ENCODE data around the gene PTPRD. TPM values are rescaled to one million over a fixed set of nuclear protein-coding genes. Genes with fewer than 3 reads are reported as not detected.

PTPRD gene
- total RNA-seq (ENCODE audit: low replicate concordance) = 118 and 136 TPM in 2 replicates

DNA sequence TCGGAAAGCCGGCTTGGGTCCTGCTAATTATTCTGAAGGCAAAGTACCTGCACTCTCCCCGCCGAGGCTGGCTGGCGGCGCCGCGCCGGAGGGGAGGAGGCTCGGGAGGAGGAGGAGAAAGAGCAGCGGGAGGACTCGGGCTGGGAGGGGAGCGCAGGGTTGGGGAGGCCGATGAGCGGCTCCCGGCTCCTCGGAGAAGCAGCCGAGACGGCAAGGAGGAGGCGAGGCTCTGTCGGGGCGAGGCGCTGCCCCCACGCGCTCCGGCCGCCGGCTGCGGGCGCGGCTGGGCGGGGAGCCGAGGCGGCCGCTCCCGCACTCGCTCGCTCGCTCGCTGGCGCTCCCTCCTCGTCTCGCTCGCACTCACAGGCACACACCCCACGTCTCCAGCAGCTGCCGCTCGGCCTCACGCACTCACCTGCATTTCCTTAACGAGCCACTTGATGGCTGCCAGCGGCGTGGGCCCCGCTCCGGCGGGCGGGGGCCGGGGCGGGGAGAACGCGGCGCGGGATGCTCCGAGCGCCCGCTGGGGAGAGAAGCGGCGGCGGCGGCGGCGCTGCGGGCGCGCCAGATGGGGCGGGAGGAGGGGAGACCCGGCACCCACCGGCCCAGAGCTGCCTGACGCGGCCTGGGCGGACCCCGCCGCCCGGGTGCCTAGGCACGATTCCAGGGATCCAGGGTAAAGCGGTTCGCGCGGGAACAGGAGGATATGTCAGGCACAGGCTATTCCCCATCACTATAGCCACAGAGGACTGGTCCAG lies at the start of gene PTPRD:
Gene PTPRD (minus strand): TSS at position 362 of the 758 bp plus-strand sequence.
- Histone ChIP-seq H3K4me1 (peaks cover 8% of the 10 kb centered on the region), H3K9me3 (ENCODE audit: low read depth) (no peaks in the 10 kb centered on the region), H3K4me3 (peak within 1 kb of the TSS; percentile 91), H3F3A (ENCODE audit: low read depth) (peaks cover 22% of the 10 kb centered on the region), H3K36me3 (no peaks in the 10 kb centered on the region), H3K9ac (peak within 1 kb of the TSS; percentile 14), H3K4me2 (peak within 1 kb of the TSS; percentile 98), H4K20me1 (ENCODE audit: low read depth) (no peaks in the 10 kb centered on the region), H3K27ac (no peak within 1 kb of the TSS), H3K79me2 (ENCODE audit: low read depth) (no peaks in the 10 kb centered on the region), H3K27me3 (peaks cover 75% of the 10 kb centered on the region), H2AFZ (replicated peaks) (peak within 1 kb of the TSS; percentile 99)
- Mint-ChIP-seq H3K36me3 (no peaks in the 10 kb centered on the region), H3K4me3 (peak within 1 kb of the TSS; percentile 93), H3K4me1 (peaks cover 16% of the 10 kb centered on the region), H3K27ac (peak within 1 kb of the TSS; percentile 23), H3K9me3 (no peaks in the 10 kb centered on the region), H3K27me3 (ENCODE audit: insufficient read depth, low read depth) (peaks cover 18% of the 10 kb centered on the region)
- TF ChIP-seq, protein P1, sequence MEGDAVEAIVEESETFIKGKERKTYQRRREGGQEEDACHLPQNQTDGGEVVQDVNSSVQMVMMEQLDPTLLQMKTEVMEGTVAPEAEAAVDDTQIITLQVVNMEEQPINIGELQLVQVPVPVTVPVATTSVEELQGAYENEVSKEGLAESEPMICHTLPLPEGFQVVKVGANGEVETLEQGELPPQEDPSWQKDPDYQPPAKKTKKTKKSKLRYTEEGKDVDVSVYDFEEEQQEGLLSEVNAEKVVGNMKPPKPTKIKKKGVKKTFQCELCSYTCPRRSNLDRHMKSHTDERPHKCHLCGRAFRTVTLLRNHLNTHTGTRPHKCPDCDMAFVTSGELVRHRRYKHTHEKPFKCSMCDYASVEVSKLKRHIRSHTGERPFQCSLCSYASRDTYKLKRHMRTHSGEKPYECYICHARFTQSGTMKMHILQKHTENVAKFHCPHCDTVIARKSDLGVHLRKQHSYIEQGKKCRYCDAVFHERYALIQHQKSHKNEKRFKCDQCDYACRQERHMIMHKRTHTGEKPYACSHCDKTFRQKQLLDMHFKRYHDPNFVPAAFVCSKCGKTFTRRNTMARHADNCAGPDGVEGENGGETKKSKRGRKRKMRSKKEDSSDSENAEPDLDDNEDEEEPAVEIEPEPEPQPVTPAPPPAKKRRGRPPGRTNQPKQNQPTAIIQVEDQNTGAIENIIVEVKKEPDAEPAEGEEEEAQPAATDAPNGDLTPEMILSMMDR (IDR thresholded peaks at IDR 0.05) = peak; percentile 51
- TF ChIP-seq EZH2 (IDR thresholded peaks at IDR 0.05) (peak; percentile 75), EZH2phosphoT487 (IDR thresholded peaks at IDR 0.05) (no peak)
- DNase-seq (ENCODE audit: low spot score) = peak; percentile 89

DNA sequence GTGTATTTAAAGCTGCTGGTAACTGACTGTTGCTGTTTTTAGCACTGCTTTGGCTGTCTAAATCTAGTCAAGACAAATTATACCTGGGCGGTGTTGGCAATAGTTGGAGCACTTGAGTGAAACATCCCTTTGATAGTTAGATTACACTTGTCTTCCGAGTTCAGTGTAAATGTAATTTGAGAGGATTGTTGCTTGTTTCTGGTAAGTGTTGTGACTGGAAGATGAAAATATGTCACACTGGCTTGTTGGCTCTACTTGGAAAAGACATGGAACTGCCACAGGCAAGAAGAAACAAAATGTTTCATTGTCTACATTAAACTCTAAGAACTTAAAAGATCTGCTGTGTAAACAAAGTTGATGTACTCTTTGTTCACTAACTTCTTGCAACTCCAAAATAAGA lies 49.2 kb upstream of the PTPRD start:
- no peaks in the 10 kb centered on the region for H3K4me1 ChIP-seq
- no peak overlapping the region for H3K27ac Mint-ChIP-seq
- H3K36me3 ChIP-seq = no peaks in the 10 kb centered on the region
- no peak overlapping the region for H3K4me3 ChIP-seq
- H3K27me3 ChIP-seq = no peaks in the 10 kb centered on the region
- no peaks in the 10 kb centered on the region for H4K20me1 ChIP-seq (ENCODE audit: low read depth)
- H3K4me3 Mint-ChIP-seq = no peak overlapping the region
- H3K27me3 Mint-ChIP-seq (ENCODE audit: insufficient read depth, low read depth) = no peaks in the 10 kb centered on the region
- H3F3A ChIP-seq (ENCODE audit: low read depth) = no peaks in the 10 kb centered on the region
- no peak overlapping the region for H3K9ac ChIP-seq
- H3K9me3 ChIP-seq (ENCODE audit: low read depth) = no peaks in the 10 kb centered on the region
- H3K36me3 Mint-ChIP-seq = no peaks in the 10 kb centered on the region
- H2AFZ ChIP-seq (replicated peaks) = peak overlapping the region; percentile 27
- no peaks in the 10 kb centered on the region for H3K79me2 ChIP-seq (ENCODE audit: low read depth)
- TF ChIP-seq EZH2phosphoT487 (IDR thresholded peaks at IDR 0.05) (no peak), EZH2 (IDR thresholded peaks at IDR 0.05) (no peak)
- TF ChIP-seq, protein P1 (IDR thresholded peaks at IDR 0.05) = no peak
- no peaks in the 10 kb centered on the region for H3K4me1 Mint-ChIP-seq
- no peaks in the 10 kb centered on the region for H3K9me3 Mint-ChIP-seq
- DNase-seq (ENCODE audit: low spot score) = no peak
- H3K27ac ChIP-seq = no peak overlapping the region
- no peak overlapping the region for H3K4me2 ChIP-seq

DNA sequence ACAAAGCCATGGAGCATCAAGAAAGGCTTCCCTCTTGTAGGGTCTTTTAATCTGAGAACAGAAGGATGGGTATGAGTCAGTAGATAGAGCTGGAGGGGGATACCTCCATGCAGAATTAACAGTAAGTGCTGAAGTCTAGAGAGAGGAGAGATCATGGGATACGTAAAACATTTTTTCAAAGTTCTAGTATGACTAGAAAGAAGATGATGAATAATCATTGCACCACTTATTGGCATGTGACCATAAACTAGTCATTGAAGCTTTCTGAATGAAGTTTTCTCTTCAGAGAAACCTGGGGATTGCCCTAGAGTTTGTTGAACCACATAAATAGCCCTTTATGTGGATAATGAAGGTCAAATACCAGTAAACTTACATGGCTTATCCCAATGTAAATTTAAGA lies 48.6 kb upstream of the PTPRD start:
- no peaks in the 10 kb centered on the region for H3K4me1 Mint-ChIP-seq
- H3K4me3 ChIP-seq = no peak overlapping the region
- no peaks in the 10 kb centered on the region for H3K27me3 Mint-ChIP-seq (ENCODE audit: insufficient read depth, low read depth)
- no peak overlapping the region for H3K27ac ChIP-seq
- TF ChIP-seq EZH2phosphoT487 (IDR thresholded peaks at IDR 0.05) (no peak), EZH2 (IDR thresholded peaks at IDR 0.05) (no peak)
- TF ChIP-seq, protein P1 (IDR thresholded peaks at IDR 0.05) = no peak
- H4K20me1 ChIP-seq (ENCODE audit: low read depth) = no peaks in the 10 kb centered on the region
- H3K36me3 ChIP-seq = no peaks in the 10 kb centered on the region
- no peaks in the 10 kb centered on the region for H3F3A ChIP-seq (ENCODE audit: low read depth)
- no peaks in the 10 kb centered on the region for H3K36me3 Mint-ChIP-seq
- H3K27me3 ChIP-seq = no peaks in the 10 kb centered on the region
- H3K9me3 Mint-ChIP-seq = no peaks in the 10 kb centered on the region
- H3K9me3 ChIP-seq (ENCODE audit: low read depth) = no peaks in the 10 kb centered on the region
- no peak overlapping the region for H3K27ac Mint-ChIP-seq
- no peak overlapping the region for H3K4me2 ChIP-seq
- no peaks in the 10 kb centered on the region for H3K4me1 ChIP-seq
- DNase-seq (ENCODE audit: low spot score) = no peak
- no peak overlapping the region for H3K9ac ChIP-seq
- no peak overlapping the region for H3K4me3 Mint-ChIP-seq
- no peak overlapping the region for H2AFZ ChIP-seq (replicated peaks)
- H3K79me2 ChIP-seq (ENCODE audit: low read depth) = no peaks in the 10 kb centered on the region

Data from neural progenitor cell (in vitro differentiated cells).